Lower lobe of right lung (tissue), 2 donors: ENCODE measurements around the gene CPA2. TPM values are rescaled to one million over a fixed set of nuclear protein-coding genes. Genes with fewer than 3 reads are reported as not detected.
"Not testable (repeated sequence)": the region's sequence is repeated elsewhere in the genome, so short reads cannot be mapped to it uniquely, and the experiment has no call there.

Experiments used
- ATAC-seq, 2 donors: fragments of 200-7000 bp; cut with Tn5 transposase; one replicate each; pipeline ENCODE4 v1.9.1; 2020 to 2022; ENCODE audit warnings: mild to moderate bottlenecking in 2 of 2, moderate library complexity in 2 of 2
- DNase-seq: peaks from one replicate; pipeline ENCODE4 v3.0.0-alpha.2; 2020
- H3K27ac ChIP-seq: fragments of 200-600 bp; one replicate; pipeline ENCODE4 v1.8.0; 2022
- H3K27me3 ChIP-seq: fragments of 200-600 bp; one replicate; pipeline ENCODE4 v1.8.0; 2022; ENCODE audit warnings: low read depth
- H3K36me3 ChIP-seq: fragments of 200-600 bp; one replicate; pipeline ENCODE4 v1.8.0; 2022; ENCODE audit warnings: mild to moderate bottlenecking
- H3K4me1 ChIP-seq: fragments of 200-600 bp; one replicate; pipeline ENCODE4 v1.8.0; 2022
- H3K4me3 ChIP-seq: fragments of 200-600 bp; one replicate; pipeline ENCODE4 v1.8.0; 2022; ENCODE audit warnings: mild to moderate bottlenecking
- H3K9me3 ChIP-seq: fragments of 200-600 bp; one replicate; pipeline ENCODE4 v1.8.0; 2022
- CTCF ChIP-seq: fragments of 200-600 bp; IDR thresholded peaks from one replicate; pipeline ENCODE4 v1.8.0; 2022; ENCODE audit warnings: antibody characterized with exemption, mild to moderate bottlenecking
- intact Hi-C: fragments of 100-400 bp; cut with DNase I; formaldehyde crosslinking; loops from one replicate; pipeline ENCODE4 v1.11.0; 2022
- total RNA-seq: library from RNA; stranded (reverse); fragmentation: NEBNext Ultra II Directional; extraction: Animal tissue kit (Norgen Biotek cat#: 25700); gene quantifications from one replicate; pipeline ENCODE4 v1.2.1, GENCODE V29; 2021
- donor health status: DM: no; HTN: yes; CAD: no; lungs with severe emphysema.

Gene CPA2
- total RNA-seq, 1 donor from 2014 or later, result not detected

GRCh38 chr7:130249626-130250025, 17.0 kb upstream of the CPA2 start:
- ATAC-seq, intact Hi-C loops, DNase-seq, H3K27ac ChIP-seq, H3K36me3 ChIP-seq, H3K27me3 ChIP-seq, H3K9me3 ChIP-seq, H3K4me3 ChIP-seq, H3K4me1 ChIP-seq: not testable (repeated sequence)

- Histone ChIP-seq H3K27ac (no peak overlapping the region), H3K4me1 (no peaks in the 10 kb centered on the region), H3K27me3 (no peaks in the 10 kb centered on the region), H3K4me3 (no peak overlapping the region), H3K9me3 (peaks cover 19% of the 10 kb centered on the region), H3K36me3 (no peaks in the 10 kb centered on the region)
- TF ChIP-seq CTCF, result no peak
- intact Hi-C loops, result no loop called here
- DNase-seq (no peak), ATAC-seq (no peak)
Observed at GRCh38 chr7:130254555-130254954, 12.1 kb upstream of the CPA2 start.

GRCh38 chr7:130256704-130257103, 10.0 kb upstream of the CPA2 start:
- Histone ChIP-seq H3K27me3 (no peaks in the 10 kb centered on the region), H3K9me3 (peaks cover 29% of the 10 kb centered on the region), H3K4me3 (no peak overlapping the region), H3K27ac (no peak overlapping the region), H3K4me1 (no peaks in the 10 kb centered on the region), H3K36me3 (no peaks in the 10 kb centered on the region)
- ATAC-seq, result no peak
- intact Hi-C loops, result no loop called here
- TF ChIP-seq CTCF, result no peak
- DNase-seq, result no peak

GRCh38 chr7:130258494-130259078, 8.1 kb upstream of the CPA2 start:
- Histone ChIP-seq H3K4me3 (no peak overlapping the region), H3K9me3 (peaks cover 29% of the 10 kb centered on the region), H3K27ac (no peak overlapping the region), H3K27me3 (no peaks in the 10 kb centered on the region), H3K4me1 (no peaks in the 10 kb centered on the region), H3K36me3 (no peaks in the 10 kb centered on the region)
- intact Hi-C loops, result no loop called here
- ATAC-seq (no peak), DNase-seq (no peak)
- no peak for TF ChIP-seq CTCF

GRCh38 chr7:130262448-130262847, 4.2 kb upstream of the CPA2 start:
- ATAC-seq (no peak), DNase-seq (no peak)
- Histone ChIP-seq H3K27ac (no peak overlapping the region), H3K27me3 (no peaks in the 10 kb centered on the region), H3K4me1 (no peaks in the 10 kb centered on the region), H3K36me3 (no peaks in the 10 kb centered on the region), H3K4me3 (no peak overlapping the region), H3K9me3 (peaks cover 24% of the 10 kb centered on the region)
- intact Hi-C loops, result no loop called here
- TF ChIP-seq CTCF, result no peak

GRCh38 chr7:130263130-130263529, 3.5 kb upstream of the CPA2 start:
- peaks cover 18% of the 10 kb centered on the region for H3K9me3 ChIP-seq
- H3K36me3 ChIP-seq, result no peaks in the 10 kb centered on the region
- H3K4me1 ChIP-seq, result no peaks in the 10 kb centered on the region
- DNase-seq, result no peak
- intact Hi-C loops, result no loop called here
- H3K27ac ChIP-seq, result no peak overlapping the region
- ATAC-seq, result no peak
- H3K27me3 ChIP-seq, result no peaks in the 10 kb centered on the region
- no peak overlapping the region for H3K4me3 ChIP-seq
- TF ChIP-seq CTCF, result no peak
